22Rv1 (cell line): ENCODE results near the gene KCNS3.

Source experiments
- CTCF ChIP-seq: fragments of 450-650 bp; IDR thresholded peaks from 2 replicates; pipeline ENCODE4 v1.5.1; 2017; ENCODE audit warnings: mild to moderate bottlenecking
- ZFX ChIP-seq: fragments of 450-650 bp; IDR thresholded peaks from 2 replicates; pipeline ENCODE4 v1.6.1; 2017; ENCODE audit warnings: antibody characterized with exemption, borderline replicate concordance

DNA sequence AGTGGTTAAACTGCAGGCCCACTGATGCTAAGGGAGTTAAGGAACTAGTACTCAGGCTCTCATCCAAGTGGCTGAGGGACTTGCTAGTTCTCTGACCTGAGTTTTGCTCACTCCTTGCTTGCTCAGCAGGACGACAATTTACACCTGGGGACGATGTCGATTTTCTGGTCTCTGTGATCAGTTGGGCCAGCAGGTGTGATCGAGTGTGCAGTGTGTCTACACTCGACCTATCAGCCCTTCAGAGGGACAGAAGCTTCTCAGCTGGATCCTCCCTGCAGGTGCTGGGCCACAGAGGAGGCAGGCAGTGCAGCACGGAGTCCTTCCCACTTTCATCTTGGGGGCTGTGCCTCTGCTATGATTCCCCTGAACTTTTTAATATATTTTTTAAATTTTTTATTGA lies 71.5 kb downstream of the KCNS3 start:
- TF ChIP-seq CTCF (no peak), ZFX (no peak)
